Activated CD8-positive, alpha-beta T cell treated with anti-CD3 and anti-CD28 coated beads for 36 hours (primary cell): ENCODE data around the gene TMC3. TPM values are rescaled to one million over a fixed set of nuclear protein-coding genes. Genes with fewer than 3 reads are reported as not detected.

Experiments
- ATAC-seq: fragments of 200-7000 bp; cut with Tn5 transposase; one replicate; pipeline ENCODE4 v1.10.0; 2021; ENCODE audit warnings: mild to moderate bottlenecking, moderate library complexity
- CTCF ChIA-PET: fragments of 350-600 bp; sonication (Branson Sonifier 250); formaldehyde crosslinking; loops from one replicate; lab custom pipeline; 2021; ENCODE audit warnings: antibody characterized with exemption; lab: Charles Lee
- POLR2A ChIA-PET: fragments of 350-600 bp; sonication (Branson Sonifier 250); formaldehyde crosslinking; loops from one replicate; lab custom pipeline; 2021; ENCODE audit warnings: antibody characterized with exemption; lab: Charles Lee
- DNase-seq: peaks from one replicate; pipeline ENCODE4 v3.0.0-alpha.2; 2020
- H3K27ac Mint-ChIP-seq: one replicate; pipeline ENCODE4 v1.8.0; 2021; ENCODE audit warnings: mild to moderate bottlenecking, mixed read lengths
- H3K27me3 Mint-ChIP-seq: one replicate; pipeline ENCODE4 v1.8.0; 2021; ENCODE audit warnings: mixed read lengths
- H3K36me3 Mint-ChIP-seq: one replicate; pipeline ENCODE4 v1.8.0; 2021; ENCODE audit warnings: low read depth, mixed read lengths
- H3K4me1 Mint-ChIP-seq: one replicate; pipeline ENCODE4 v1.8.0; 2021; ENCODE audit warnings: low read depth, mixed read lengths
- H3K4me3 Mint-ChIP-seq: one replicate; pipeline ENCODE4 v1.8.0; 2021; ENCODE audit warnings: mild to moderate bottlenecking, moderate library complexity, mixed read lengths
- H3K9me3 Mint-ChIP-seq: one replicate; pipeline ENCODE4 v1.8.0; 2021; ENCODE audit warnings: mixed read lengths
- CTCF ChIP-seq: fragments of 200-600 bp; IDR thresholded peaks from one replicate; pipeline ENCODE4 v1.8.0; 2022; ENCODE audit warnings: antibody characterized with exemption, mild to moderate bottlenecking
- intact Hi-C: fragments of 100-400 bp; cut with micrococcal nuclease; formaldehyde crosslinking; loops from one replicate; pipeline ENCODE4 v1.10.0; 2022
- total RNA-seq, 2 experiments: library from RNA; stranded (reverse); gene quantifications; one replicate each; pipeline ENCODE4 v1.2.3, GENCODE V29; 2021

TMC3 gene
- total RNA-seq, 2 experiments from 2014 or later, result not detected

GRCh38 chr15:81372575-81372974, 1.4 kb downstream of the TMC3 start:
- Mint-ChIP-seq H3K27me3 (no peaks in the 10 kb centered on the region), H3K4me1 (no peaks in the 10 kb centered on the region), H3K9me3 (no peaks in the 10 kb centered on the region), H3K27ac (no peak overlapping the region), H3K4me3 (no peak overlapping the region), H3K36me3 (no peaks in the 10 kb centered on the region)
- CTCF ChIA-PET, result interaction anchor here (1.2 kb wide), 1 partner anchor 106 kb away, joined by 4 read pairs; no protein-coding TSS in a partner anchor
- ATAC-seq (no peak), DNase-seq (no peak)
- TF ChIP-seq CTCF, result no peak
- POLR2A ChIA-PET, result no interaction called here
- intact Hi-C loops, result no loop called here

GRCh38 chr15:81363718-81364500, 10.1 kb downstream of the TMC3 start:
- ATAC-seq, result no peak
- no peaks in the 10 kb centered on the region for H3K9me3 Mint-ChIP-seq
- no peak overlapping the region for H3K4me3 Mint-ChIP-seq
- CTCF ChIA-PET, result no interaction called here
- H3K27ac Mint-ChIP-seq, result no peak overlapping the region
- TF ChIP-seq CTCF, result no peak
- intact Hi-C loops, result no loop called here
- POLR2A ChIA-PET, result no interaction called here
- no peak for DNase-seq
- H3K36me3 Mint-ChIP-seq, result no peaks in the 10 kb centered on the region
- no peaks in the 10 kb centered on the region for H3K4me1 Mint-ChIP-seq
- H3K27me3 Mint-ChIP-seq, result no peaks in the 10 kb centered on the region

- intact Hi-C loops, result no loop called here
- Mint-ChIP-seq H3K36me3 (no peaks in the 10 kb centered on the region), H3K27me3 (no peaks in the 10 kb centered on the region), H3K9me3 (no peaks in the 10 kb centered on the region), H3K4me1 (no peaks in the 10 kb centered on the region), H3K27ac (no peak overlapping the region), H3K4me3 (no peak overlapping the region)
- POLR2A ChIA-PET, result no interaction called here
- no peak for ATAC-seq
- TF ChIP-seq CTCF, result no peak
- DNase-seq, result no peak
- CTCF ChIA-PET, result no interaction called here
Measured at GRCh38 chr15:81363276-81363675, 10.7 kb downstream of the TMC3 start.

GRCh38 chr15:81362790-81363189, 11.2 kb downstream of the TMC3 start:
- Mint-ChIP-seq H3K27me3 (no peaks in the 10 kb centered on the region), H3K27ac (no peak overlapping the region), H3K36me3 (no peaks in the 10 kb centered on the region), H3K9me3 (no peaks in the 10 kb centered on the region), H3K4me3 (no peak overlapping the region), H3K4me1 (no peaks in the 10 kb centered on the region)
- ChIA-PET CTCF (no interaction called here), POLR2A (no interaction called here)
- TF ChIP-seq CTCF, result no peak
- no peak for ATAC-seq
- intact Hi-C loops, result no loop called here
- DNase-seq, result no peak

- ATAC-seq (no peak), DNase-seq (no peak)
- no peak for TF ChIP-seq CTCF
- Mint-ChIP-seq H3K27me3 (no peaks in the 10 kb centered on the region), H3K4me3 (no peak overlapping the region), H3K4me1 (no peaks in the 10 kb centered on the region), H3K36me3 (no peaks in the 10 kb centered on the region), H3K27ac (no peak overlapping the region), H3K9me3 (no peaks in the 10 kb centered on the region)
- ChIA-PET POLR2A (no interaction called here), CTCF (interaction anchor here (1.1 kb wide), 1 partner anchor 24 kb away, joined by 3 read pairs; no protein-coding TSS in a partner anchor)
- intact Hi-C loops, result no loop called here
Measured at GRCh38 chr15:81361891-81362290, 12.1 kb downstream of the TMC3 start.
